Panc1 (cell line): ENCODE measurements around the gene PRKAG2. TPM values are rescaled to one million over a fixed set of nuclear protein-coding genes. Genes with fewer than 3 reads are reported as not detected.

Source experiments
- ATAC-seq: fragments of 200-7000 bp; cut with Tn5 transposase; 2 replicates; pipeline ENCODE4 v1.9.1; 2020; ENCODE audit warnings: mild to moderate bottlenecking, moderate library complexity
- BruUV-seq: library from RNA; stranded (reverse); fragments of 400-500 nt; replicated peaks from 2 replicates; lab custom pipeline; 2021; lab: Mats Ljungman, UMichigan
- CTCF ChIA-PET: fragments of 300-600 bp; sonication (Branson Sonifier 250); formaldehyde crosslinking; loops from one replicate; lab custom pipeline; 2022; ENCODE audit warnings: antibody characterized with exemption; lab: Charles Lee
- POLR2A ChIA-PET: fragments of 300-600 bp; sonication (Branson Sonifier 250); formaldehyde crosslinking; loops from one replicate; lab custom pipeline; 2022; ENCODE audit warnings: antibody characterized with exemption; lab: Charles Lee
- DNase-seq: peaks from one replicate; pipeline ENCODE4 v3.0.0-alpha.2; 2010; ENCODE audit warnings: low read depth, low spot score
- H3K27ac ChIP-seq: 2 replicates; pipeline ENCODE4 v1.5.1; 2011; ENCODE audit warnings: mild to moderate bottlenecking, low read length, inconsistent platforms
- H3K27me3 ChIP-seq: fragments of 200-500 bp; sonication (Bioruptor generic); 2 replicates; pipeline ENCODE4 v1.6.0; 2014; ENCODE audit warnings: low read length, inconsistent platforms; ENCODE audit not compliant: control insufficient read depth, insufficient read depth
- H3K36me3 ChIP-seq: fragments of 200-500 bp; sonication (Bioruptor generic); 2 replicates; pipeline ENCODE4 v1.5.1; 2014; ENCODE audit warnings: inconsistent platforms, mild to moderate bottlenecking, low read length, moderate library complexity; ENCODE audit not compliant: control insufficient read depth, insufficient read depth
- H3K4me1 ChIP-seq: 2 replicates; pipeline ENCODE4 v1.5.1; 2011; ENCODE audit warnings: inconsistent platforms, mild to moderate bottlenecking, low read length, moderate library complexity; ENCODE audit not compliant: control insufficient read depth, insufficient read depth
- H3K4me3 ChIP-seq, 2 experiments: 2 replicates each; pipeline ENCODE4 v1.5.1; 2011 to 2012; ENCODE audit warnings: low read depth in 2 of 2, low read length in 2 of 2, mild to moderate bottlenecking in 2 of 2, inconsistent platforms in 1 of 2, moderate library complexity in 1 of 2
- H3K9me3 ChIP-seq: fragments of 200-500 bp; sonication (Bioruptor generic); 2 replicates; pipeline ENCODE4 v1.5.1; 2014; ENCODE audit warnings: low read depth, mild to moderate bottlenecking, inconsistent platforms, low read length, moderate library complexity; ENCODE audit not compliant: control insufficient read depth, insufficient read depth
- CTCF ChIP-seq: fragments of 450-650 bp; IDR thresholded peaks from 2 replicates; pipeline ENCODE4 v1.5.1; 2017; ENCODE audit warnings: mild to moderate bottlenecking
- POLR2AphosphoS5 ChIP-seq: IDR thresholded peaks from 2 replicates; pipeline ENCODE4 v1.6.1; 2012; ENCODE audit warnings: mild to moderate bottlenecking, low read depth, low read length, moderate library complexity
- SIN3A ChIP-seq: IDR thresholded peaks from 2 replicates; pipeline ENCODE4 v1.6.1; 2012; ENCODE audit warnings: low read depth, mild to moderate bottlenecking, low read length, moderate library complexity, borderline replicate concordance; ENCODE audit not compliant: insufficient read depth
- TCF7L2 ChIP-seq: IDR thresholded peaks from 2 replicates; pipeline ENCODE4 v1.6.1; 2011; ENCODE audit warnings: mild to moderate bottlenecking, low read depth, low read length, inconsistent platforms
- in situ Hi-C: cut with HindIII; loops from 2 replicates; pipeline ENCODE4 v1.10.0; 2016; ENCODE audit warnings: low sequenced_read_pairs, low pct_unique_long_range_greater_than_20kb
- intact Hi-C: fragments of 100-400 bp; cut with micrococcal nuclease; formaldehyde crosslinking; loops from one replicate; pipeline ENCODE4 v1.10.0; 2022; ENCODE audit not compliant: unreplicated experiment
- total RNA-seq: library from RNA; stranded (reverse); gene quantifications from one replicate; pipeline ENCODE4 v1.2.1, GENCODE V29; 2021; ENCODE audit not compliant: unreplicated experiment
- TF ChIP-seq, protein P1 (sequence below), 2 experiments: IDR thresholded peaks; 2 replicates each; pipeline ENCODE4 v1.6.1; 2011 to 2012; ENCODE audit warnings: low read depth in 2 of 2, control low read depth in 1 of 2, low read length in 1 of 2, mild to moderate bottlenecking in 1 of 2, moderate library complexity in 1 of 2; ENCODE audit not compliant: insufficient read depth in 1 of 2

Gene PRKAG2
- total RNA-seq, 1 experiment from 2014 or later: 71.6 TPM

- POLR2A ChIA-PET: no interaction called here
- Histone ChIP-seq H3K27ac (peak overlapping the region; percentile 88), H3K4me1 (peaks cover 43% of the 10 kb centered on the region), H3K27me3 (no peaks in the 10 kb centered on the region), H3K4me3 (no peak overlapping the region), H3K9me3 (no peaks in the 10 kb centered on the region), H3K36me3 (no peaks in the 10 kb centered on the region)
- intact Hi-C loops (no loop called here), in situ Hi-C loops (no loop called here)
- ATAC-seq (no peak), DNase-seq (no peak)
- CTCF ChIA-PET: no interaction called here
- TF ChIP-seq CTCF: no peak; the same call in 1 of the 2 replicates
- TF ChIP-seq TCF7L2: no peak
- no peak for TF ChIP-seq SIN3A
- TF ChIP-seq, protein P1, sequence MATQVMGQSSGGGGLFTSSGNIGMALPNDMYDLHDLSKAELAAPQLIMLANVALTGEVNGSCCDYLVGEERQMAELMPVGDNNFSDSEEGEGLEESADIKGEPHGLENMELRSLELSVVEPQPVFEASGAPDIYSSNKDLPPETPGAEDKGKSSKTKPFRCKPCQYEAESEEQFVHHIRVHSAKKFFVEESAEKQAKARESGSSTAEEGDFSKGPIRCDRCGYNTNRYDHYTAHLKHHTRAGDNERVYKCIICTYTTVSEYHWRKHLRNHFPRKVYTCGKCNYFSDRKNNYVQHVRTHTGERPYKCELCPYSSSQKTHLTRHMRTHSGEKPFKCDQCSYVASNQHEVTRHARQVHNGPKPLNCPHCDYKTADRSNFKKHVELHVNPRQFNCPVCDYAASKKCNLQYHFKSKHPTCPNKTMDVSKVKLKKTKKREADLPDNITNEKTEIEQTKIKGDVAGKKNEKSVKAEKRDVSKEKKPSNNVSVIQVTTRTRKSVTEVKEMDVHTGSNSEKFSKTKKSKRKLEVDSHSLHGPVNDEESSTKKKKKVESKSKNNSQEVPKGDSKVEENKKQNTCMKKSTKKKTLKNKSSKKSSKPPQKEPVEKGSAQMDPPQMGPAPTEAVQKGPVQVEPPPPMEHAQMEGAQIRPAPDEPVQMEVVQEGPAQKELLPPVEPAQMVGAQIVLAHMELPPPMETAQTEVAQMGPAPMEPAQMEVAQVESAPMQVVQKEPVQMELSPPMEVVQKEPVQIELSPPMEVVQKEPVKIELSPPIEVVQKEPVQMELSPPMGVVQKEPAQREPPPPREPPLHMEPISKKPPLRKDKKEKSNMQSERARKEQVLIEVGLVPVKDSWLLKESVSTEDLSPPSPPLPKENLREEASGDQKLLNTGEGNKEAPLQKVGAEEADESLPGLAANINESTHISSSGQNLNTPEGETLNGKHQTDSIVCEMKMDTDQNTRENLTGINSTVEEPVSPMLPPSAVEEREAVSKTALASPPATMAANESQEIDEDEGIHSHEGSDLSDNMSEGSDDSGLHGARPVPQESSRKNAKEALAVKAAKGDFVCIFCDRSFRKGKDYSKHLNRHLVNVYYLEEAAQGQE (IDR thresholded peaks at IDR 0.05; ENCODE audit: insufficient read depth in 1 of 2, low read depth in 2 of 2, low read length in 1 of 2): no peak
- no peak for TF ChIP-seq POLR2AphosphoS5
- no TSS peak for BruUV-seq
Observed at GRCh38 chr7:151725844-151726651, 150.9 kb downstream of the PRKAG2 start.

GRCh38 chr7:151724920-151725584 is 151.9 kb downstream of the PRKAG2 start:
- Histone ChIP-seq H3K9me3 (no peaks in the 10 kb centered on the region), H3K4me1 (peaks cover 43% of the 10 kb centered on the region), H3K27ac (no peak overlapping the region), H3K27me3 (no peaks in the 10 kb centered on the region), H3K36me3 (no peaks in the 10 kb centered on the region), H3K4me3 (no peak overlapping the region)
- ChIA-PET POLR2A (no interaction called here), CTCF (no interaction called here)
- TF ChIP-seq SIN3A (no peak), TCF7L2 (no peak), CTCF (no peak), POLR2AphosphoS5 (no peak)
- TF ChIP-seq, protein P1 (IDR thresholded peaks at IDR 0.05; ENCODE audit: insufficient read depth in 1 of 2, low read depth in 2 of 2, low read length in 1 of 2): no peak
- no TSS peak for BruUV-seq
- ATAC-seq (no peak), DNase-seq (no peak)
- in situ Hi-C loops (no loop called here), intact Hi-C loops (no loop called here)
